Stimulated activated CD4-positive, alpha-beta T cell treated with anti-CD3 and anti-CD28 coated beads, Interleukin-1b, Interleukin-23, amount 100 ng/mL, for 24 hours (primary cell): ENCODE data around the gene ZBED4.

Experiments used
- DNase-seq, 4 experiments: peaks; one replicate each; pipeline ENCODE4 v3.0.0-alpha.2; 2020; ENCODE audit warnings: low read depth in 4 of 4, low spot score in 1 of 4

The ZBED4 gene

GRCh38 chr22:49933236-49934159 is 79.9 kb downstream of the ZBED4 start:
- no peak for DNase-seq

- DNase-seq: no peak
These were observed 80.7 kb downstream of the ZBED4 start for GRCh38 chr22:49934160-49934890.

DNA sequence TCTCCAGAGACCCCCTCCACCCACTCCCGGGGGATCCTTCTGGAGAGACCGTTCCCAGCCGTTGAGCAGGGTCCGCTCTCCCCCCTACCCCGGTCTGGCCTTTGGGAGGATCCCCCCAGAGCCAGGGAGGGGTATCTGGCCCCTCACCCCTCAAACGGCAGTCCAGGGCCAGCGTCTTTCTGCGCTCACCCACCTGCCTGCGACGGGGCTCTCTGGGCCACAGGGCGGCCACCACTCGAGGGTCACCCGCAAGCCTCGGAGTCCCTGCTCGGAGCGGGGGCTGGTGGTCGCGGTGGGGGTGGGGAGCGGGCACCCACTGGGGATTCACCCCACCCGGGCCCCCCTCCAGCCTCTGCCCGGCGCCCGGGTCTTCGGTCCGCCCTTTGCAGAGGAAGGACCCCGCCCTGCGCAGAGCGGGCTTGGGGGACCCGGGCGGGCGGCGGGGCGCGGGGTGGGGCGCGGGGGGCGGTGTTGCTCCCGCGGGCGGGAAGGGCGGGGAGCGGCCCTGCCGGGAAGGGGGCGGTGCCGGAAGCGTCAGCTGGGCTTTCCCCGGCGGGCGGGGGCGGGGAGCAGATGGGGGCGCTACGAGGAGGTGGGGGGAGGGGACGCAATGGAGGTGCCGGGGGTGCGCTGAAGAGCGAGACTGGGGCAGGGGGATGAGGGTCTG is 81.4 kb downstream of the ZBED4 start:
- peak; percentile 65 to 94 (median 83) for DNase-seq

DNA sequence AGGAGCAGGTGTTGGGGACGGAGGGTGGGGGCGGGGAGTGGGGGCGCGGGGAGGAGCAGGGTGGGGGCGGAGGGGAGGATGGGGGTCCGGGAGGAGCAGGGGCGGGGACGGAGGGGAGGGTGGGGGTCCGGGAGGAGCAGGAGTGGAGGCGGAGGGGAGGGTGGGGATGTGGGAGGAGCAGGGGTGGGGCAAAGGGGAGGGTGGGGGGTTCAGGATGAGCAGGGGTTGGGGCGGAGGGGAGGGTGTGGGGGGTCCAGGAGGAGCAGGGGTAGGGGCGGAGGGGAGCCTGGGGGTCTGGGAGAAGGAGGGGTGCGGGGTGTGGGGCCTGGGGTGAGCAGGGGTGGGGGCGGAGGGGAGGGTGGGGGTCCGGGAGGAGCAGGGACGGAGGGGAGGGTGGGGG is 81.9 kb downstream of the ZBED4 start:
- no peak for DNase-seq

- peak; percentile 79 to 100 (median 89) for DNase-seq
These were observed 82.7 kb downstream of the ZBED4 start for GRCh38 chr22:49936018-49936972.

DNA sequence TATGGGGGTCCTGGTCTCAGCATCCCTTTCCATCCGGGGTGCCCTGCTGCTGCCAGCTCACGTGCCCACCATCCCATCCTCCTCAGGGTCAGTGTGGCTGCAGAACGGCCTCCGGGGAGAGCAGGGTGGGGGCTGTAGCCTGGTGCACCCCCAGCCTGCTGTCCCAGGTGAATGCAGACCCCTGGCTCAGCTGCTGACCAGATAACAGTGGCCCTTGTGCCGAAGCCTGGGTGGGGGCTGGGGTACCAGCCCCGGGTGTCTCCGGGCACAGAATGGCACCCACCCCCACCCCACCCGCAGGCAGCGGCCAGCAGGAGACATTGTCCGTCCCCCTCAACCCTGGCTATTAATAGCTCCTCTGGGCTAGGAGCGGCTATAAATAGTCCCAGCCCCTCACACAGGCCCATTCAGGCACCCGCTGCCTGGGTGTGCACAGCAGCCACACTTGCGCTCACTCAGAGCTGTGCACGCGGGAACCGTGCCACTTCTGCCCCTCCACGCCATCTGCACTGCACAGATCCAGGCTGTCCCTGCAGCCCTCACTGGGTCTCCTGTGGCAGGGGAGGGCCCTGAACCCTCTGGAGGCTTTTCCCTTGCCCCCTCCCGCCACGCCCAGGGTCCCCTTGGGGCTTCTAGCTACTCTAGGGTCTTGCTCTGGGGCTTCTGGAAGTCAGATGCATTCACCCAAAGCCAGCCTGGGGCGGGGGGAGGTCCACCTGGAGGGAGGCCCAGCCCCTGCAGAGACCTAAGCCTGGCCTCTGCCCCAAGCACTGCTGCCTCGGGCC is 83.5 kb downstream of the ZBED4 start:
- DNase-seq: no peak

GRCh38 chr22:49937758-49938564 is 84.3 kb downstream of the ZBED4 start:
- no peak for DNase-seq

DNA sequence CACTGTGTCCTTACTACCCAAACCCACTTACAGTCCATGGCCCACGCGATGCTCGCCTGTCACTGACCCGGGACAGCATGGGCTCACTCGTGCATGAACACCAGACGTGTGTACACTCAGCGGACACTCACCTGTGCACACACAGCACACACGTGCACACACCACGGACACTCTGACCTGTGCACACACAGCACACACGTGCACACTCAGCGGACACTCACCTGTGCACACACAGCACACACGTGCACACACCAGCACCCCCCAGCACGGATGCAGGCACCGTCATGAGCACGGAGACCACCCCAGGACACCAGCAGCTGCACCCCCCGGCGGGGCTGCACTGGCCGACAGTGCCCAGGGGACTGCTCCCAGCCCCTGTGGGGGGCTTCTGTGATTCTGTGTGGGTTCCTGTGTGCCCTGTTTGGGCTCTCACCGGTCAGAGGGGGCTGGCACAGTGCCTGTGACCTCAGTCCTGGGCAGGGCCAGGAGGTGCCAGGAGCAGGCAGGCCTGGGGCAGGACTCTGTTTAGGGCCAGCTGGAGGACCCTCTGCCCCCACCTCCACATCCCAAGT is 85.0 kb downstream of the ZBED4 start:
- DNase-seq: no peak
